Measurements from ENCODE around the gene PPP1R14D. TPM values are rescaled to one million over a fixed set of nuclear protein-coding genes. Genes with fewer than 3 reads are reported as not detected.

The PPP1R14D gene
- total and polyA plus RNA-seq, 2 of the 8 experiments (the other 6 are each of a cell fraction or from before 2014, with no cell fraction given) = not detected

DNA sequence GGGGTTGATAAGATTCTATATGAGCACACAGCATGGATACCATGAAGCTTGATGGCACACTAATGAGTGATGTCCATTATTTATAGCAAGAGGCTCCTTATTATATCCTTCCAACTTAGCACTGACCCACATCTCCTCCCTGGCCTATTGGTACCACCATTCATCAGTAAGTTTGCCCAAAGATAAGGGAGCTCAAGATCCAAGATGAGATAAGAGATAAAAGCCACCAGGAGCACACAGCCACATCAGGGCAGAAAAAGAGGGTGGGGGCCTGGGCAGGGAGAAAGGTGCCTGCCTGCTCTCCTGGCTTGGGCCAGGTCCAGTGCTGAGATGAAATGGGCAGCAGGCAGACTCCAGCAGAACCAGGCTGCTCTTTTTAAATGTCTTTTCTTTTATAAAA is 4.4 kb upstream of the PPP1R14D start:
- H3K36me3 ChIP-seq (ENCODE audit: control insufficient read depth in 2 of 4, insufficient read depth in 4 of 4, low read length in 3 of 4) = no peaks in the 10 kb centered on the region
- H3K9ac ChIP-seq (replicated peaks in 1 of 4; ENCODE audit: extremely low read depth in 1 of 4, low read depth in 3 of 4, low read length in 3 of 4) = no peak overlapping the region
- H3K4ac ChIP-seq (replicated peaks; ENCODE audit: insufficient read length, low read depth, low read length) = no peak overlapping the region
- H3K23ac ChIP-seq (ENCODE audit: insufficient read length) = no peak overlapping the region
- ChIA-PET CTCF (ENCODE audit: partially characterized antibody) (interaction anchor here (0.6 to 2.6 kb wide), 5 partner anchors 11 to 478 kb away, joined by 3 to 8 read pairs (median 3); partner anchors contain the start of gene SPINT1), POLR2A (ENCODE audit: partially characterized antibody) (interaction anchor here (0.7 to 1.4 kb wide), 3 partner anchors 10 to 142 kb away, joined by 3 to 6 read pairs (median 3); partner anchors contain the start of gene SPINT1)
- H2BK5ac ChIP-seq (ENCODE audit: low read depth, low read length) = no peak overlapping the region
- H3K18ac ChIP-seq (ENCODE audit: extremely low read depth, low read length) = no peak overlapping the region
- H2AFZ ChIP-seq (ENCODE audit: low read length) = no peak overlapping the region
- H3K23me2 ChIP-seq (ENCODE audit: low read depth, low read length) = no peaks in the 10 kb centered on the region
- H3K56ac ChIP-seq (replicated peaks; ENCODE audit: insufficient read length, low read depth, low read length) = no peak overlapping the region
- no peak overlapping the region for H4K5ac ChIP-seq (ENCODE audit: insufficient read length, low read depth, low read length)
- no peak overlapping the region for H3K27ac ChIP-seq (ENCODE audit: low read depth, low read length)
- H2AK5ac ChIP-seq (ENCODE audit: low read depth, low read length) = no peak overlapping the region
- H2BK15ac ChIP-seq (ENCODE audit: low read length) = no peak overlapping the region
- H3K4me3 ChIP-seq (ENCODE audit: extremely low read depth in 1 of 4, insufficient read depth in 2 of 4, low read depth in 3 of 4, low read length in 4 of 4) = no peak overlapping the region
- no peak overlapping the region for H2BK20ac ChIP-seq (ENCODE audit: low read length)
- H3K79me1 ChIP-seq (ENCODE audit: low read depth, low read length) = no peaks in the 10 kb centered on the region
- TF ChIP-seq SRF (IDR thresholded peaks at IDR 0.05; ENCODE audit: low read depth, low read length) (no peak), MAFK (IDR thresholded peaks at IDR 0.05; ENCODE audit: low read depth, low read length) (no peak)
- TF ChIP-seq, protein P1, sequence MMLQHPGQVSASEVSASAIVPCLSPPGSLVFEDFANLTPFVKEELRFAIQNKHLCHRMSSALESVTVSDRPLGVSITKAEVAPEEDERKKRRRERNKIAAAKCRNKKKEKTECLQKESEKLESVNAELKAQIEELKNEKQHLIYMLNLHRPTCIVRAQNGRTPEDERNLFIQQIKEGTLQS (IDR thresholded peaks at IDR 0.05; ENCODE audit: insufficient read depth, low read depth, low read length) = no peak
- FAIRE-seq = no peak
- no peaks in the 10 kb centered on the region for H3K27me3 ChIP-seq (replicated peaks in 1 of 4; ENCODE audit: control insufficient read depth in 3 of 4, extremely low read depth in 1 of 4, insufficient read depth in 3 of 4, low read length in 3 of 4)
- H4K91ac ChIP-seq (replicated peaks; ENCODE audit: insufficient read length, low read length) = no peak overlapping the region
- H2BK12ac ChIP-seq (ENCODE audit: low read depth, low read length) = no peak overlapping the region
- H3K14ac ChIP-seq (ENCODE audit: insufficient read length) = no peak overlapping the region
- no peak overlapping the region for H4K8ac ChIP-seq (ENCODE audit: extremely low read depth, insufficient read depth, low read length)
- no peaks in the 10 kb centered on the region for H3K9me3 ChIP-seq (ENCODE audit: insufficient read depth in 2 of 2, low read depth in 1 of 2, low read length in 1 of 2)
- no peaks in the 10 kb centered on the region for H3K79me2 ChIP-seq (ENCODE audit: control insufficient read depth in 1 of 2, insufficient read depth in 2 of 2, low read length in 2 of 2)
- no peaks in the 10 kb centered on the region for H3K4me1 ChIP-seq (replicated peaks in 1 of 4; ENCODE audit: control insufficient read depth in 3 of 4, insufficient read depth in 4 of 4, low read length in 3 of 4)
- no peaks in the 10 kb centered on the region for H4K20me1 ChIP-seq (replicated peaks in 1 of 2; ENCODE audit: control insufficient read depth in 1 of 2, insufficient read depth in 2 of 2, low read length in 2 of 2)
- H2BK120ac ChIP-seq (replicated peaks; ENCODE audit: low read depth, low read length) = no peak overlapping the region
- DNase-seq (ENCODE audit: low read depth in 1 of 2, low spot score in 2 of 2) = no peak
- H3K4me2 ChIP-seq (ENCODE audit: insufficient read depth in 1 of 2, low read depth in 2 of 2, low read length in 2 of 2) = no peak overlapping the region
